ENCODE measurements around the gene CCDC85C.

The CCDC85C gene

DNA sequence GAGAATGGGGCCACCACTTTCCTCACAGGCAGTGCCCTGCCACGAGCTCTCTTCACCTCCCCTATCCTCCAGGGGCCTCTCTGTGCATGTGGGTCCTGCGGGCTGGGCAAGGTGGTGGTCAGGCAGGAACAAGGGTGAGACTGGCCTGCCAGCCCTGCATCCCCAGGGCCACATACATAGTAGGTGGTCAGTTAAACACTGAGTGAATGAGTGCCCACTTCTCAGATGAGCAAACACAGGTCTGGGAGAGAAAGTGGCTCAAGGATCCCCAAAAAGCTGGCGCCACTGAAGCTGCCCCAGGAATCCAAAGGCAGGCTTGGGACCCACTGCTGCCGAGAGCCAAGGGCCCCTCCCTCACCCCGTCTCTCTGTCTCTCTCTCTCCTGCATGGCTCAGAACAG is 71.7 kb downstream of the CCDC85C start:
- peak overlapping the region in 6 of 21 experiments; percentile 23 to 82 (median 48) for H3K27ac ChIP-seq
- H3K4me3 ChIP-seq: no peak overlapping the region

DNA sequence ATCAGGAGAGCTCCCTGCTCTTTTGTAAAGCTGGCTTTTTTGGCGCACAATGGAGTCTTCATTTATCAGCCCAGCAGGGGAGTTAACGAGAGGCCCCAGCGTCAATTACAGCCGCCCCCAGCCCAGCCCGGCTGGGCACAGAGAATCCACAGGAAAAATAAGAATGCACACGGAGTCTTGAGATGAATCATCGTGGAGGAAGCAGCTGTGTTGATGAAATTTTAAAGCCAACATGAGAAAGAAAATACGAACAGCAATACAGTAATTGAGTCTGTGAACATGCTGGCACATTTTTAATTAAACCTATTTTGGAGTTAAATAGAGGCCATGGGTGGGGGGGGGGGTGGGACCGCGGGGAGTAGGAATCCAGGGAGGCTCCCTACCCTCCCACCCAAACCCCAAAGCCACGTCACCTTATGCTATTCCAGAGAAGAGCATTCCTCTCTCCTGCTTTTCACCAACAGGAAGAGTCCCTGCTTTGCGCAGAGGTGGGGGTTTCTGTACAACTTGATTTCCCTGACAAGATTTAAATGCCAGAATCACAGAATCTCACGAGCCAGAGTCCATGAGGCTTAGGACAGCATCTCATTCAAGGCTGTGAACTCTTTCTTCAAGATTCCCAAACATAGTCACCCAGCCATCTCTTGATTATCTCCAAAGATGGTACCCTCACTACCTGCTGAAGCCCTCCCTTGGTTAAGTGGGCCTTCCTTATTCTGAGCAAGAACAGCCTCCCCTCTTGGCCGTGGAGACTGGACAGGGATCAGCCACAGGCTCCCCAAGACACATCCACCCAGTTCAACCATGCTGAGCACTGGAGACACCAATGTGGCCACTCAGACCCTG is 72.5 kb downstream of the CCDC85C start:
- peak overlapping the region in 9 of 21 experiments; percentile 9 to 82 (median 42) for H3K27ac ChIP-seq

DNA sequence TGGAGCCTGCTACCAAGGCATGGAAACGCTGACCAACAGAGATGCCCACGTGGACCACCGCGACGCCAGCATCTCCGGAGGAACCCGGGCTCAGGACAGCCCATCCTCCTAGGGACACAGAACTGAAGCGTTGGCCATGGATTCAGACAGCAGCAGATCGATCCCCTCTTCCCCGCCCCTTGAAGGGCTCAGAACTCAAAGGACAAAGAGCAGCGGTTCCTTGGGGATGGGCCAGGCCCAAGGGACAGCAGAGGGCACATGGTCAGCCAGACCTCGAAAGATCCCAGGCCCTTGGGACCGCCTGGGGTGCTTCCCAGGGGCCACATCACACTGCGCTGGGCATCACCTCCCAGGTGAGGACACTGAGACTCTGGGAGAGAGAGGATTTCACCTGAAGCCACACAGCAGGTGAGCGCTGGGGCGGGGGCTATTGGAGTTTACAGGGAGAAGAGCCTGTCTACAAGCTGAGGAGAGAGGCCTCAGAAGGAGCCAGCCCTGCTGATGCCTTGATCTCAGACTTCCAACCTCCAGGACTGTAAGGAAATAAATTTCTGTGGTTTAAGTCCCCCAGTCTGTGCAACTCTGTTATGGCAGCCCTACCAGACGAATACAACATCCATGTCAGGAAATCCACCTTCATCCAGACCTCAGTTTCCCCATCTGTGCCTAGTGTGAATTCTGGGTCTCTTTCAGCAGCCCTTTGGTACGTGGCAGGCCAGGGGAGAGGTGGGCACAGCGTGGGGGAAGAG is 73.4 kb downstream of the CCDC85C start:
- H3K4me3 ChIP-seq: no peak overlapping the region
- H3K27ac ChIP-seq: peak overlapping the region in 8 of 21 experiments; percentile 10 to 82 (median 44)

More for the DNA sequence above, 72.5 kb downstream of the CCDC85C start:
- no peak overlapping the region for H3K4me3 ChIP-seq

DNA sequence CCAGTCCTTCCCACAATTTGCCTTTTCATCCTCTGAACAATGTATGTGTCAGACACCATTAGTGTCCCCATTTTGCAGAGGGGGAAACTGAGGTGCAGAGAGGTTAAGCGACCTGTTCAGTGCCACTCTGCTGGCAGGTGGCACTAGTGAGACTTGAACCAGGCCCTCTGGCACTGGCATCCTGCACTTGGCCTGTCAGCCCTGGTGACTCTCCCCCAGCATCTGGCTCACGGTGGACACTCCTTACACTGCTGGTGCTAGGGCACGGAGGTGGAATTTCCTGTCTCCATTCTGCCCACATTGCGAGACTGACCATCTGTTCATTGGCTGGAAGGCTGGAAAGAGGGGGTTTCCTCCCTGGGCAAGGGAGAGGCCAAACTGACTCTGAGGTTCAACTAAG is 74.1 kb downstream of the CCDC85C start:
- Histone ChIP-seq H3K27ac (peak overlapping the region in 2 of 21 experiments; percentile 12 to 82), H3K4me3 (no peak overlapping the region)

DNA sequence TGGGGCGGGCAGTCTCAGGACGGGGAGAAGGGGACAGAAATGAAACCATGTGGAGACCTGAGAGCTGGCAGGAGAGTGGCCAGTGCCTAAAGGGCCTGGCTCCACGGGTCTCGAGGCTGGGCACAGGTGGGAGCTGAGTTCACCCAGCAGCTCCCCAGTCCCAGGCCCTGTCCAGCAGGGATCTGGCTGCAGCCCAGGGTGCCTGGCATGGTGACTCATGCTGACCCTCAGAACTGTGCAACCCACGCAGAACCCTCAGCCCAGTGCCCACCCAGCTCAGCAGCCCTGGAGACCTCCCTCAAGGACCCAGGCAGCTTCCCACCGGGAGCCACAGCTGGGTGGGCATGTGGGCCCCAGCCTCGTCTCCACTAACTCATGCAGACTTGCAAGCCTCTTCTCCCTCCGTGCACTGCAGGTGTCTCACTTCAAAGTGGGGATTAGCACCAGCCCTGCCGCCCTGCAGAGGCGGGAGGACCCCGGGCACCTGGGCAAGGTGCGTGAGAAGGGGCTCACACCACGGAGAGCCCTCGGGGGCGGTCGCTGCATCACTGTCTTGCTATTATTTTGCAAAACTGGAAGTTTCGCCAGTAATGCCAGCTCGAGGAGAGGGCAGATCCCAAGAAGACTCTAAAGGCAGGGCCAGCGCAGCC is 76.5 kb downstream of the CCDC85C start:
- no peak overlapping the region for H3K27ac ChIP-seq
- no peak overlapping the region for H3K4me3 ChIP-seq

DNA sequence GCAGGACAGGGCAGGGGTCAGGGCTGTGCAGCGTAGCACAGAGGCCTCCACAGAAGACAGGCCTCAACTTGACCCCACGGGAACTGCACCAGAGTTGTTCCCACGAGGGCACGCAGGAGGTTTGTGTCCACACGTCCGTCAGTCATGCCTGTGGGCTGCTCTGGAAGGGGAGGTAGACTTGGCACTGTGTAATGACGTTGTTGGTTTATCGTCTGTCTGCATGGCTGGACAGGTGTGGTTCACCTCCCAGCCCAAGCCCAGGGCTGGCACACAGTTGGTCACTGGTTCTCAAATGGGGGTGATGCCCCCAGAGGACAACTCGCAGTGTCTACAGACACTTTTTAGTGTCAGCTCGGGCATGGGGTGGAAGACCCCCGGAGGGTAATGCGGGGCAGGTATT is 77.0 kb downstream of the CCDC85C start:
- H3K4me3 ChIP-seq: no peak overlapping the region
- H3K27ac ChIP-seq: no peak overlapping the region

DNA sequence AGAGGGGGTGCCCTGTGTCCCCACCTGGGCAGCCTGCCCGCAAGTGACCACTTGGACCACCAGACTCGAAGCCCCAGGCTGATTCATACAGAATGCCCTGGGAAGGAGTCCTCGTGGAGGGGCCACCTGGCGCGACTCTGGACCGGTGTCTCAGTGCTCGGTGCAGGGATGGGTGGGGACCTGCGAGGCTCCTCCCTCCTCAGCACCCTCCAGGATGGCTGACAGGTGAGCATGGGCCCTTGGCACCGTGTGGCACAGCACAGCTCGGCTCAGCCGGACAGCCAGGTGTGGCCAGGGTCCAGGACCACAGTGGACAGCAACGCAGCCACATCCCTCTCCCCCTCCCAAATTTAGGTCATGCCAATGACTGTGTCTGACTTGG is 78.3 kb downstream of the CCDC85C start:
- Histone ChIP-seq H3K4me3 (no peak overlapping the region), H3K27ac (no peak overlapping the region)

DNA sequence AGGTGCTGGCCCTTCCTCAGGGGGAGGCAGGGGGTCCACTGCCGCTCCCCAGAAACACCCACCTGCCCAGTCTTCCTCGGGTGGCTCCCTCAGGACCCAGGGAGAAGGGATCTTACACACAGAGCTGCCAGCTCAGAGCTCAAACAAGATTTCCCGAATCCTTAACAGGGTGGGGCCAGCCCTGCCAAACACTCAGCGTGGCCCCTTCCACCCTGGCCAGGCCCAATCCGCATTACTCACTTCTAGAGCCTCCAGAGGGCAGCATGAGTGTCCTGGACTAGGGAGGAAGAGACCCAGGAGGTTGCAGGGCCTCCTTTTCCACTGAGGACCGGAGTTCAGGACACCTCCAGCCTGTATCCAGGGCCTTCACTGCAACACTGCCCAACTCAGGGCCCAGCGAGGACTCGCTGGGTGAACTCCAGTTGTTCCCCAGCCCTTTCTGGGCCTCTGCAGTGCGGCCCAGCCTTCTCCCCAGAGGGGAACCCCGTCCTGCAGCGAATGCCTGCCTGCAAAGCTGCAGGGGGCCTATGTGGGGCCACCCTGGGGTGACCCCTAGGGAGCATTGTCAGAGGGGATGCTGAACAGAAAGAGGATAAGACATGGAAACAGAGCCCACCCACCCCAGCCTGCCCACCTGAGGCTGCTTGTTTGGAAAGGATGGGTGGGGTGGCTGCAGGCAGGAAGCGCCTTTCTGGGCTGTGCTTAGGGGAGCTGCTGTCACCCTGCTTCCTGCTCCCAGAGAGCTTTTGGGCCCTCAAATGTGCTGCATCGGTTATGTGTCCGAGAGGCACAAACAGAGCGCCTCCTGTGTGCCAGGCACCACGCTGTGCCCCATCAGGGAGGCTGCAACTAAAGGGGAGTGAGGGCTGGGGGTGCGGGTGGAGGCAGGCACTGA is 79.0 kb downstream of the CCDC85C start:
- Histone ChIP-seq H3K4me3 (no peak overlapping the region), H3K27ac (peak overlapping the region in 4 of 21 experiments; percentile 1 to 55 (median 32))

DNA sequence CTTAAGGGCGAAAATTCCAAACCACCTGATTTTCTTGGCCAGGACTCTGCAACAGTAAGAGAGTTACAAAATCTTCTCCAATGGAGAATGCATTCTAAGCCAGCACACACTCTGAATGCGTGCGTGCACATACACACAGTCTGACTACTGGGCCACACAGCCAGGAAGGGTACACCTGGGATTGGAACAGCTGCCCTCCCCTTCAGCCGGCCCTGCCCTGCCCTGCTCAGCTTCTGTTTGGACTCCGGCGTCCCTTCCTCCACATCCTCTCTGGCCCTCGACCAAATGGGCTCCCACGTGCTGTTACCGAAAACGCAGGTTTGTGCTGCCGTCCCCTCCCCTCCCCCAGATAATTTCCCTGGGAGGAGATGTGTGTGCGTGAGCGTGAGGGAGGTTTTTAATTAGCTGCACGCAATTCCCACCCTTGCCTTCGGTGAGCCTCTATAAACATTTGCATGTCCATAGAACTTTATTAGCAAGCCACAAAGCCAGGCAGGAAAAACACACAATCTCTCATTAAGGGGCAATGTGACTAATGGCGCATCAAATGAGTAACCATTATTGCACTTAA is 79.8 kb downstream of the CCDC85C start:
- Histone ChIP-seq H3K4me3 (no peak overlapping the region), H3K27ac (peak overlapping the region in 3 of 21 experiments; percentile 2 to 55 (median 34))

DNA sequence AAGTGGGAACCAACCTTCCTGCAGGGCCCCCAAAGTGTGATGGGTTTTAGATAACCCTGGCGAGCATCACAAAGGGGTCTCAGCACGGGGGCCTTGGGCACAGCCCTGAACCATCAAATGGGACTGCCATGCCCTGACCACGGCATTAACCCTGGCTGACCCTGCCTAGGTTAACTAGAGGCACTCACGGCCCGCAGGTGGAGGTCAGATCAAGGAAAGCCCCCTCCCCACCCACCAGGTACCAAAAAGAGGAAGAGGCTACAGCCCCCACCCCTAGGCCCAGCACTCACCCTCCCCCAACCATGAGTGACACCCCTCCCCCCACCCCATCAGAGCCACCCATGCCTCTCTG is 80.3 kb downstream of the CCDC85C start:
- H3K4me3 ChIP-seq: no peak overlapping the region
- H3K27ac ChIP-seq: peak overlapping the region in 2 of 21 experiments; percentile 1 to 2

DNA sequence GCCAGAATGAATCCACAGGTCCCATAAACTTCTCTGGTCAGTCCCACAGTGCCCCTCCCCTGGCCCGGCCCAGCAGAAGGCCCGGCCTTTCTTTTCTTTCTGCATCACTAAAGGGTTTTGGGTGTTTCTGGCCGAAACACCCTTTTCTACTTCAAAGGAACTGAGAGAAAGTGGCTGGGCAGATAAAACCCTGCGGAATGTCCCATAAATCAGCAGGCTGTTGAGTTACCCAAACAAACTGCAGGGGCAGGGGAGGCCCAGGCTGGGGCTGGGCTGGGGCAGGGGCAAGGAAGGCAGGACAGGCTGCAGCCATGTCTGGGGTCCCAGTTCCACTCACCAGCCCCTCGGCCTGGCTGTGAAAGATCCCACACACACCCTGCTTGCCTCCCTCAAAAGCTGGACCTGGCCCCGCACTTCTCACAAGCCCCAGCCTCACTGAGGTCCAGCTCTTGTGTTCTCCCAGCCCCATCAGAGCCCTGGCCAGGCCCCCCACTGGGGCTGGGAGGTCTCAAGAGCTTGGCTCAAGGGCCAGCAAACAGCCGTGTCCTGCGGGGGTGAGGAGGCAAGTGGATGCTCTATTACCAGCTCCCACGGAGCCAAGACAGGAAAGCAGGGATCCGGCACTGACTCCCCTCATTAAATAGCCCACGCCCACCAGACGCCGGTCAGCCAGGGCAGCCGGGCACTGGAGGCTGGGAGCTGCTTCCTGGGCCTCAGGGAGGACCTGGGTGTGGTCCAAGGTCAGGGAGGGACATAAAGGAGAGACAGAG is 80.9 kb downstream of the CCDC85C start:
- no peak overlapping the region for H3K27ac ChIP-seq
- no peak overlapping the region for H3K4me3 ChIP-seq

DNA sequence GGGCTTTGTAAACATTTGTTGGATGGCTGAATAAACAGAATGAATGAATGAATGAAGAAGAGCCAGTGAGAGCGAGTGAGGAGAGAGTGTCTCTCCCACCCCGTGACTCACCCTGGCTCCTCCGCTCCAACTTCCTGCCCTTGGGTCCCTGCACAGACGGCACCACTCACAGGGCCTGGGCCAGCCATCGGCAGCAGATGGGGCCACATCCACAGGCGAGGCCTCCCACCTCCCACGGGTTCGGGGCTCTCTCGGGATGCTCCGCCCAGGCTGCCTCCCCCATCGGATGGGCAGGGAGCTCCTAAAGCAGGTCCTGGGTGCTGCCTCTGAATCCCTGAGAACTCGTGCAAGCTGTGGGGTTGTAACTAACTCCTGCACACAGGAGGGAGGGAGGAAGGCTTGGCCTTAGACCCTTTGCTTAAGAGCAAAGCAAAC is 81.5 kb downstream of the CCDC85C start:
- Histone ChIP-seq H3K27ac (no peak overlapping the region), H3K4me3 (no peak overlapping the region)

DNA sequence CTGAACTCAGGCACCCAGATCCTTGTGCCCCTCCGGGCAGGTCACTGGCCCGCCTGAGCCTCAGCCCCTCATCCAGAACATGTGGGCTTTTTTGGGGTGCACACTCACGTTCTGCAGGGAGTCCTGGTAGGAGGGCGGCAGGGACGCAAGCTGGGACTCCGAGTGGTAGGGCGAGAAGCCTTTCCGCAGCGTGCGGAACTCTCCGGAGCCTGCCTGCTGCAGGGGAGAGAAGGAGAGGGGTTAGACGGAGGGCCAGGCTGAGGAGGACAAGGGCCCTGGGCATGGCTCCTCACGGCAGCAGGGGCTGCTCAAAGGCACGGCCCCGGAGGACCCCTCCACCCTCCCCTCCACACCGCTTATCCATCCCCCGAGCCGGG is 82.0 kb downstream of the CCDC85C start:
- no peak overlapping the region for H3K4me3 ChIP-seq
- no peak overlapping the region for H3K27ac ChIP-seq

DNA sequence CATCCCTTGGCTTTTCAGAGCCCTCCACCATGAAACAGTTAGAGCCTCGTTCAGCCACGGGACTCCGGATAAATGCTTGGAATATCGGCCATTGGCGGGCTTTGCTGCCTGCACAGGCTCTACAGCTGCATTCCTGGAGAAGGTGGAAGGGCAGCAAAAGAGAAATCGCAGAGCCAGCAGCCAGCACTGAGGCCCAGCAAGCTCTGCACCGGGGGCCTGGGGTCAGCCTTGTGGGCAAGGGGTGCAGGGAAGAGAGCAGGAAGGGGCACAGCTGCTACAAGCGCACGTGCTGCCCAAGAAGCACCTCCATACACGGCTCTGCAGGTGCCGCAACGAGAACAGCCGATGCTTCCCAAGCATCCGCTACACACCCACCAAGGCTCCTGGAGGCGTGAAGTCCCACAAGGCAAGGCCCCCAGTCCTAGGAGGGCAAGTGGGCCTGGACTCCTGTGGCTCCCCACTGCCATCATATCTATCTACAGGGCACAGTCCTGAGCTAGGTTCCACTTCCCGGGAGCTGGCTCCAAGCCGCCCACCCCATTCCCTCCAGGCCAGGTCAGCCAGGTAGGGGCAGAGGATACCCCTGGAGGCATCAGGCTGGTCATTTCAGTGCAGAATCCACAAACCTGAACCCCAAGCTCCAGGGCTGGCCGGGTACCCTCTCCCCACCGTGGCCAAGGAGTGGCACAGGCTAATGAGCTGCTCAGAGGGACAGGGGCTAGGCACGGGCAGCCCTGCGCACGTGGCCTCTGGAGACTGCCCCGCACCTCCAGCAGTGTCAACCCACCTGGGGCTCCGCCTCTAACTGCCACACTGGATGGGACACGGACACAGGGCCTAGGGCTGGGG is 82.6 kb downstream of the CCDC85C start:
- Histone ChIP-seq H3K4me3 (no peak overlapping the region), H3K27ac (no peak overlapping the region)

DNA sequence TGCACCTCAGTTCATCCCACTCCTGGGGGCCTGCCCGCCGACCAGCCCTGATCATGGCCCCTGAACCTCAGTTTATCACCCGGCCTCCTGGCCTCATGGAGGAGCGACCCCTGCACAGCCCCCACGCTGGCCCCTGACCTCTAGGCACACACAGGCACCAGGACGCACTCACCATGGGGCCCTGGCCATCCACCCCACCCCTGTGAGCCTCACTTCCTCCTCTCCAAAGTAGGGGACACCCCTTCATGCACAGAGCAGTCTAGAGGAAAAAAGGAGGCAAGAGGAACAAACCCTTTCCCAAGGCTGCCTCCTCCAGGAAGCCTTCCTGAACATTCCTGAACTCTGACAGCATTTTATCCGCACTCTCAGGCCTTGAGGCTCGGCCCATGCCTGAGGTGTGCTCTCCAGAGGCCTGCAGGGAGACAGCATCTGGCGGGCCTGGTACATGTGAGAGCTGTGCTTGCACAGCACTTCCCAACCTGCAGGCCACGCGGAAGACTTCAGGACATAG is 83.4 kb downstream of the CCDC85C start:
- no peak overlapping the region for H3K27ac ChIP-seq

DNA sequence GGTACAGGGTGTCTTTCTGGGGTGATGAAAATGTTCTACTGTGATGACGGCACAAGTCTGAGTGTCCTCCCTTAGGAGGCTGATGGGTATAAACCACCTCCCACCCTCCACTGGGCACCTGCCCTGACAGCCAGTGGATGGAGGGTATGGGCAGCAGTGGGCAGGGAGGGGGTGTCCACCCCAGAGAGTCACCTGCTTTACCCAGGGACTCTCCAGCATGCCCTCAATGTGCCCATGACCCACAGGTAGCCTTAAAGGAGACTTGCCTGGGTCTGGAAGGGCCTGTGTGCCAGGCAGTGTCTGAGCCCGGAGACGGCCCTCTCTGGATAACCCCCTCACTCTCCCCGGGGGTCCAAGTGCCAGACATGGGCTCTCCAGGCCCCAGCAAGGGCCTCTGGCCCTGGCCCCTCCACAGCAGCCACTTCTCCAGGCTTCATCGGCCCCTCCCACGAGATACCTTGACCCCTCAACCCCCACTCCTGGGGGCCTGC is 84.0 kb downstream of the CCDC85C start:
- H3K4me3 ChIP-seq: no peak overlapping the region
- no peak overlapping the region for H3K27ac ChIP-seq

More for the DNA sequence above, 83.4 kb downstream of the CCDC85C start:
- no peak overlapping the region for H3K4me3 ChIP-seq

DNA sequence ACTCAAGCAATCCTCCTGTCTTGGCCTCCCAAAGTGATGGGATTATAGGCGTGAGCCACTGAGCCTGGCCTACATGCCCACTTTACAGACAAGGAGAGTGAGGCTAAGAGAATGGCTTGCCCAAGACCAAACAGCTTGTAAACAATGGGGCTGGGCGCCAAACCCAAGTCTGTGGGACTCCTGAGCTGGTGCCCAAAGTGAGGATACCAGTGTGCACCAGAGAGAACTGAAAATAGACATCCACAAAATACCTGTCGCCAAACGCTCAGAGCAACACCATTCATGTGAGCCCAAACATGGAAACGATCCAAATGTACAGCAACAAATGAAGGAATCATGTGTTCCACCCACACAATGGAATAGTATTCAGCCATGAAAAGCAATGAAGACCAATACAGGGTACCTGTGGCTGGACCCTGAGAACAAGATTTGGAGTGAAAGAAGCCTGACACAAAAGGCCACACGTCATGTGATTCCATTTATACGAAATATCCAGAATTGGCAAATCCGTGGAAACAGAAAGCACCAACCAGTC is 84.6 kb downstream of the CCDC85C start:
- no peak overlapping the region for H3K27ac ChIP-seq
- H3K4me3 ChIP-seq: no peak overlapping the region
